Measurements from ENCODE around the gene RAB3C. TPM values are rescaled to one million over a fixed set of nuclear protein-coding genes. Genes with fewer than 3 reads are reported as not detected.

Gene RAB3C
- total RNA-seq, 1 experiment from 2014 or later, result not detected

- peaks cover 4% of the 10 kb centered on the region; the same call in 1 of the 2 replicates for H3K27me3 ChIP-seq
- no peaks in the 10 kb centered on the region for H3K36me3 ChIP-seq
- no peak overlapping the region for H3K4me3 ChIP-seq
- DNase-seq, result no peak
- no peak overlapping the region for H3K27ac ChIP-seq
- H3K9me3 ChIP-seq (replicated peaks), result no peaks in the 10 kb centered on the region
- no peaks in the 10 kb centered on the region for H3K4me1 ChIP-seq
These were observed 46.6 kb downstream of the RAB3C start for GRCh38 chr5:58629271-58630159.

GRCh38 chr5:58631895-58632294 lies 49.0 kb downstream of the RAB3C start:
- Histone ChIP-seq H3K27ac (no peak overlapping the region), H3K36me3 (no peaks in the 10 kb centered on the region), H3K27me3 (peaks cover 4% of the 10 kb centered on the region; the same call in 1 of the 2 replicates), H3K9me3 (replicated peaks) (no peaks in the 10 kb centered on the region), H3K4me3 (no peak overlapping the region), H3K4me1 (no peaks in the 10 kb centered on the region)
- no peak for DNase-seq

- no peak for DNase-seq
- no peak overlapping the region for H3K27ac ChIP-seq
These were observed 52.5 kb downstream of the RAB3C start for GRCh38 chr5:58635416-58635815.

GRCh38 chr5:58640011-58640410 lies 57.1 kb downstream of the RAB3C start:
- Histone ChIP-seq H3K27ac (no peak overlapping the region), H3K4me3 (no peak overlapping the region), H3K27me3 (no peaks in the 10 kb centered on the region; the same call in 1 of the 2 replicates), H3K4me1 (no peaks in the 10 kb centered on the region), H3K9me3 (replicated peaks) (no peaks in the 10 kb centered on the region), H3K36me3 (no peaks in the 10 kb centered on the region)
- no peak for DNase-seq

More at GRCh38 chr5:58635416-58635815, 52.5 kb downstream of the RAB3C start:
- no peaks in the 10 kb centered on the region for H3K36me3 ChIP-seq
- no peaks in the 10 kb centered on the region for H3K9me3 ChIP-seq (replicated peaks)
- H3K27me3 ChIP-seq, result no peaks in the 10 kb centered on the region; the same call in 1 of the 2 replicates
- H3K4me3 ChIP-seq, result no peak overlapping the region
- no peaks in the 10 kb centered on the region for H3K4me1 ChIP-seq

- Histone ChIP-seq H3K4me3 (no peak overlapping the region), H3K27ac (no peak overlapping the region), H3K9me3 (replicated peaks) (no peaks in the 10 kb centered on the region), H3K4me1 (no peaks in the 10 kb centered on the region), H3K27me3 (no peaks in the 10 kb centered on the region; the same call in 1 of the 2 replicates), H3K36me3 (no peaks in the 10 kb centered on the region)
- DNase-seq, result no peak
These were observed 58.7 kb downstream of the RAB3C start for GRCh38 chr5:58641533-58641932.

GRCh38 chr5:58648846-58649245 lies 66.0 kb downstream of the RAB3C start:
- H3K4me3 ChIP-seq, result no peak overlapping the region
- H3K4me1 ChIP-seq, result no peaks in the 10 kb centered on the region
- H3K36me3 ChIP-seq, result no peaks in the 10 kb centered on the region
- no peaks in the 10 kb centered on the region; the same call in 1 of the 2 replicates for H3K27me3 ChIP-seq
- no peak for DNase-seq
- no peak overlapping the region for H3K27ac ChIP-seq
- no peaks in the 10 kb centered on the region for H3K9me3 ChIP-seq (replicated peaks)

- Histone ChIP-seq H3K27ac (no peak overlapping the region), H3K27me3 (no peaks in the 10 kb centered on the region; the same call in 1 of the 2 replicates), H3K4me3 (no peak overlapping the region), H3K9me3 (replicated peaks) (no peaks in the 10 kb centered on the region), H3K4me1 (no peaks in the 10 kb centered on the region), H3K36me3 (no peaks in the 10 kb centered on the region)
- DNase-seq, result no peak
These were observed 66.8 kb downstream of the RAB3C start for GRCh38 chr5:58649716-58650115.

- no peak overlapping the region for H3K27ac ChIP-seq
- H3K27me3 ChIP-seq, result no peaks in the 10 kb centered on the region; the same call in 1 of the 2 replicates
- no peaks in the 10 kb centered on the region for H3K4me1 ChIP-seq
- H3K4me3 ChIP-seq, result no peak overlapping the region
- no peak for DNase-seq
- H3K36me3 ChIP-seq, result no peaks in the 10 kb centered on the region
- no peaks in the 10 kb centered on the region for H3K9me3 ChIP-seq (replicated peaks)
These were observed 70.6 kb downstream of the RAB3C start for GRCh38 chr5:58653521-58653920.

GRCh38 chr5:58666141-58666540 lies 83.3 kb downstream of the RAB3C start:
- Histone ChIP-seq H3K4me1 (no peaks in the 10 kb centered on the region), H3K27ac (no peak overlapping the region), H3K27me3 (peaks cover 3% of the 10 kb centered on the region), H3K9me3 (replicated peaks) (no peaks in the 10 kb centered on the region), H3K36me3 (no peaks in the 10 kb centered on the region), H3K4me3 (no peak overlapping the region)
- DNase-seq, result no peak

GRCh38 chr5:58666598-58667581 lies 84.0 kb downstream of the RAB3C start:
- no peaks in the 10 kb centered on the region for H3K36me3 ChIP-seq
- H3K27ac ChIP-seq, result no peak overlapping the region
- no peaks in the 10 kb centered on the region for H3K9me3 ChIP-seq (replicated peaks)
- H3K27me3 ChIP-seq, result peaks cover 3% of the 10 kb centered on the region
- no peak overlapping the region for H3K4me3 ChIP-seq
- no peaks in the 10 kb centered on the region for H3K4me1 ChIP-seq
- DNase-seq, result no peak

GRCh38 chr5:58670582-58670981 lies 87.7 kb downstream of the RAB3C start:
- no peaks in the 10 kb centered on the region for H3K9me3 ChIP-seq (replicated peaks)

GRCh38 chr5:58671155-58671554 lies 88.3 kb downstream of the RAB3C start:
- H3K27me3 ChIP-seq, result no peaks in the 10 kb centered on the region

More at GRCh38 chr5:58670582-58670981, 87.7 kb downstream of the RAB3C start:
- Histone ChIP-seq H3K4me3 (no peak overlapping the region), H3K4me1 (no peaks in the 10 kb centered on the region), H3K27me3 (no peaks in the 10 kb centered on the region), H3K36me3 (no peaks in the 10 kb centered on the region), H3K27ac (no peak overlapping the region)
- DNase-seq, result no peak

GRCh38 chr5:58672521-58672920 lies 89.6 kb downstream of the RAB3C start:
- H3K27me3 ChIP-seq, result no peaks in the 10 kb centered on the region
- no peaks in the 10 kb centered on the region for H3K4me1 ChIP-seq
- DNase-seq, result no peak
- H3K36me3 ChIP-seq, result no peaks in the 10 kb centered on the region
- H3K4me3 ChIP-seq, result no peak overlapping the region
- no peaks in the 10 kb centered on the region for H3K9me3 ChIP-seq (replicated peaks)
- H3K27ac ChIP-seq, result no peak overlapping the region

More at GRCh38 chr5:58671155-58671554, 88.3 kb downstream of the RAB3C start:
- no peaks in the 10 kb centered on the region for H3K4me1 ChIP-seq
- no peak overlapping the region for H3K4me3 ChIP-seq
- H3K27ac ChIP-seq, result no peak overlapping the region
- H3K36me3 ChIP-seq, result no peaks in the 10 kb centered on the region
- DNase-seq, result no peak
- no peaks in the 10 kb centered on the region for H3K9me3 ChIP-seq (replicated peaks)

- Histone ChIP-seq H3K27me3 (no peaks in the 10 kb centered on the region), H3K9me3 (replicated peaks) (no peaks in the 10 kb centered on the region), H3K36me3 (no peaks in the 10 kb centered on the region), H3K27ac (no peak overlapping the region), H3K4me3 (no peak overlapping the region), H3K4me1 (no peaks in the 10 kb centered on the region)
- DNase-seq, result no peak
These were observed 91.2 kb downstream of the RAB3C start for GRCh38 chr5:58674070-58674469.

GRCh38 chr5:58674711-58675110 lies 91.8 kb downstream of the RAB3C start:
- no peaks in the 10 kb centered on the region for H3K36me3 ChIP-seq
- H3K4me3 ChIP-seq, result no peak overlapping the region
- no peak for DNase-seq
- H3K27ac ChIP-seq, result no peak overlapping the region
- no peaks in the 10 kb centered on the region for H3K4me1 ChIP-seq
- no peaks in the 10 kb centered on the region for H3K9me3 ChIP-seq (replicated peaks)
- no peaks in the 10 kb centered on the region for H3K27me3 ChIP-seq

All from SJCRH30 (cell line).